GM21529 (cell line): ENCODE measurements around the gene LIMS1.
"Not testable (repeated sequence)": the region's sequence is repeated elsewhere in the genome, so short reads cannot be mapped to it uniquely, and the experiment has no call there.

Experiments used
- ATAC-seq: cut with Tn5 transposase; IDR thresholded peaks from one replicate; pipeline ENCODE4 v1.9.1; 2021; ENCODE audit not compliant: unreplicated experiment

LIMS1 gene

DNA sequence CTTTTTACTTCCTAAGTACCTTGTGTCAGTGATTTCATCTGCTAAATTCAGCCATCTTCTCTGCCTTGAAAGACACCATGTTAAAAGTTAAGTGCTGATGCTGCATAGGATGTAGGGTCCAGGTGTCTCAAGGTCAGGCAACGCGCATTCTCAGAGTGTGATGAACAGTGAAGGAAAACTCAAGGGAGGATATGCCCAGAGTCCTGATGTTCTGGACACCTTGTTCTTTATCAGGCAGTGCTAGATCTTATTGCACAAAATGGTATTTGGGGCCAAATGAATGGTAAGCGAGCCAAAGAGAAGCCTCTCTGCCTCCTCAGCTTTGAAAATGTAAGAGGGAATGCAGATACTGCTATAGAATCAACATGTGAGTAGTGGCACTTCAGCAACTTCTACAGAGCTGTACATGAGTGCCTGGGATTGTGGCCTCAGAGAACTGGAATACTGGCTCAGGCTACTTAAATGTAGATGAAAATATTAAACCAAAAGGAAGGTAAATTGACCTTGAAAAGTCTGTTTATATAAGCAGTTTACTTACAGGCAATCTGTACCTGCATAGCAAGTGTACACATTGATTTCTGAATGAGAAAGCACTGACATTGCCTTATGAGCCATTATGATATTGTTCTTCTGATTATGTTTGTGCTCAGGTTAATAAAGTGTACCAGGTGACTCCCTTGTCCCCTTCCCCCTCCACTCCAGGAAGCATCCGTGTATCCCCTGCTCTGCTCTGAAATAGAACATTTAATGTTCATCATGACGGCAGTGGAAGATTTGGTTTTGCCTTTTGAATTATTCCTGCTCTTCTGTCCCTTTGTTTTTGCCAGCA lies 98.3 kb downstream of the LIMS1 start:
- ATAC-seq, result no peak

DNA sequence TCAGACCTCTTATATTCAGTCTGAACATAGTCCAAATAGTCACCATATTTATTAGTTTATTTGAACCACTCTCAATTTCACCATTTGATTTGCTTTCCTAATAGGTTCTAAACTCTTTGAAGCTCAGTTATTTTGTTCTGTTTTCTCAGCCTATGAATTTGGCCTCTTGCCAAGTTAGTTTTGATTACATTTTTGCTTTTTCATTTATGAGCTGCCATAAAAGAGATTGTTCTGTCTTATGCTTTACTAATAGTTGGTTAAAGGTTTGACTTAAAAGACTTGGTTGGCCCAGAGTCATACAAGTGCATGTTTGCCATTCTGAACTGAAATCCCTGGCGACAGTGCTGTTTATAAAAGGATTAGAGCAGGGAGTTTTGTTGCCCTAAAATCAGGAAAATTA lies 99.1 kb downstream of the LIMS1 start:
- no peak for ATAC-seq

DNA sequence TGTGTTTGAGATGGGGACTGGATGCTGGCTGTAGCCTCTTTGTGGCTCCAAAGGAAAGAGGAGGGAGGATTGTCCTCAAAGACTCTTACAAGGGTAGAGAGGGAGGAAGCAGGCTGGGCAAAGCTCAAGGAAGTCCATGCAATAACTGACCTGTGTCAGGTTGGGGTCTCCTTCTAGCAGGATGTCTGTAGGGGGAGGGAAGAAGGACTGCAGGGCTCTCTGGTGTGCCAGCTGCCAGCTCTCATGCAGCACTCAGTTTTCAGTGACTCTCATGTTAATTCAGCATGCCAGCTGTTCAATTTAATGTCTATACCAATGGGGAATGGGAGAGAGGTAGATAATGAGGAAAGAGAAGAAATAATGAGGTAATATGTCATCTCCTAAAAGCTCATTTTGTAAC lies 99.7 kb downstream of the LIMS1 start:
- ATAC-seq, result no peak

DNA sequence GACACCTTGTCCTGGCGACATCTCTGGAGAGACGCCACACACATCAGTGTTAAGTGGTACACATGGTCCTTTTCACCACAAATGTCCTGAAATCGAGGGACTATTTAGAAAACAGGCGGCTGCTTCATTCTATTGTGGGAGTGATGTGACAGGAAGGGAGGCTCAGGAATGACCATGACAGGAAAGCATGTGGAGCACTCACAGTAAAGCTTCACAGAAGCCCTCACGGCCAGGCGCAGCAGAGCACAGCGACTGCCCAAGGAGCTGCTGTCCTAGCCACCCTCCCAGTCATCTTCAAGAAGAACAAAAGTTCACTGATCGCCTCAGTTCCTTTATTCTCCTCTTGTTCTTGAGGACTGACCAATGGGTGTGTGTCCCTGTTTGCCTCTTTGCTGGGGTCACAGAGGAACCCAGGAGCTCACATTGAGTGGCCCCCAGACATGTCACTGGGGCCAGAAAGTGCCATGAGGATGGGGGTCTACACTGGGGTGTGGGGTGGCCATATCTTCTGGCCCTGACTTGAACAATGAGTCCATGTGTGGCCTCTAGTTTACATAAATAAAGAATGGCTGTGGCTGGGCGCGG lies 100.4 kb downstream of the LIMS1 start:
- no peak for ATAC-seq

DNA sequence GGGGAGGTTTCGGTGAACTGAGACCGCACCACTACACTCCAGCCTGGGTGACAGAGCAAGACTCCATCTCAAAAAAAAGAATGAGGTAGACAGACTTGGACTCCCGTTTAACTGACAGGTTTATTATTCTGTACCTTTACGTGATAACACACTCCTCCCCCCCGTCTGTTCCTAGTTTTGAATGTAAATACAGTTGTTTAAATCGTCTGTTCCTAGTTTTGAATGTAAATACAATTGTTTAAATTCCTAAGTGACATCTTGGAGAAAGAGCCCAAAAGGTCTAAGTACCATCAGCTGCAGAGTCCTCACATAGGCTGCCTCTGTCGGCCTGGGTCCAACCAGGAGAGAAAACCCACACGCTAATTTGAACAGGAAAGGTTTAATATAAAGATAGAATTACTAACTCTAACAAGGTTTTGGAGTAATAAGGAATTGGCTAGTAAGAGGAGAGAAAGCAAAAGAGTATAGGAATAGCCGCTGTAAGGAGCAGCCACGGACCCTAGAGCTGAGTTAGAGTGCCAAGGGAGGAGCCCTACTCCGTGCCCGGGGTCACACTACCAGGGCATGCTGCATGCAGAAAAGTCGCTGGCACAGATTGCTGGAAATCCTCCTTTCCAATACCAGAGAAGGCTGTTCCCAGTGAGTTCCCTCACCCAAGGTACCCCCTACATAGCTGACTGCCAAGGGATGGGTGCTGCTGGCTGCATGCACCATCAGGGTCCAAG lies 101.5 kb downstream of the LIMS1 start:
- no peak for ATAC-seq

DNA sequence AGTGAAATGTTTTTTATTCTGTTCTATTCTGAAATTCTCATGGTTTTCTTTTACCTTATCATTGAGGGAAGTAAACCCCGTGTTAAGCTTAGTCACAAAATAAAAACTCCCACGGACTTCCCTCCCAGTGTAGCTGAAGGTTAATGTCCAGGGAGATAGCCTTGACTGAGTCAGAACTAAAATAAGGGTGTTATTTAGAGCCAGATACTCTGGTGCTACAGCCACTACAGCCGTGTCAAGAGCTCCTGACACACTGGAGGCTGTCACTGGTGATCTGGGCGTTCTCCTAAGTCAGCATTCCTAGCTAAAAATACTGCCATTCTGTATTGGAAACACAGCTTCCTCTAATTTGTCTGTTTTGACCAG lies 103.0 kb downstream of the LIMS1 start:
- ATAC-seq, result peak; percentile 54

DNA sequence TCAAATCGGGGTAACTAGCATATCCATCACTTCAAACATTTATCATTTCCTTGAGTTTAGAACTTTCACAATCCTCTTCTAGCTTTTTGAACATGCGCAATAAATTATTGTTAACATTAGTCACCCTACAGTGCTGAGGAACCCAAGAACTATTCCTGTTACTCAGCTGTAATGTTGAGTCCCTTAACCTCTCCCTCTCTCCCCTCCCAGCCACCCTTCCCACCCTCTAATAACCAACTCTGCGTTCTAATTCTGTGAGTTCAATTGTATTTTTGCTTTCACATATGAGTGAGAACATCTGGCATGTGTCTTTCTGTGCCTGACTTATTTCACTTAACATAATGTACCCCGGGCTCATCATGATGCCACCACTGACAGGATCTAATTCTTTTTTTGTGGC lies 106.5 kb downstream of the LIMS1 start:
- ATAC-seq, result no peak

DNA sequence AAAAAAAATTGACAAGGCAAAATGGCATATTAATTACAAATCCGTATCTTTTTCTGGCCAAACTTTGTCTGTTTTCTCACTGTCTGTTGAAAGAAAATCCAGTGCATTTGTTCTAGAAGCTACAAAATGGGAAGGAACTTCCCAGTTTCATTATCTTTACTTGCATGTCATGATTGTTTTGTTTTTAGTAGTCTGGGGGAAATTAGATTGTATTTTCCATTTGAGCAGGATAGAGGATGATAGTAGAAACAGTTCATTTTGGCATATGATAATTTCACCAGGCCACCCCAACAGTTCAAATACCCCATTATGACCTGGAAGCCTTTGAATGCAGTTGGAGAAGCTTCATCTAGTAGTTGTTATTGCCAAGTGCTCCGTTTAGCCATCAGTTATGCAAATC lies 107.5 kb downstream of the LIMS1 start:
- no peak for ATAC-seq

DNA sequence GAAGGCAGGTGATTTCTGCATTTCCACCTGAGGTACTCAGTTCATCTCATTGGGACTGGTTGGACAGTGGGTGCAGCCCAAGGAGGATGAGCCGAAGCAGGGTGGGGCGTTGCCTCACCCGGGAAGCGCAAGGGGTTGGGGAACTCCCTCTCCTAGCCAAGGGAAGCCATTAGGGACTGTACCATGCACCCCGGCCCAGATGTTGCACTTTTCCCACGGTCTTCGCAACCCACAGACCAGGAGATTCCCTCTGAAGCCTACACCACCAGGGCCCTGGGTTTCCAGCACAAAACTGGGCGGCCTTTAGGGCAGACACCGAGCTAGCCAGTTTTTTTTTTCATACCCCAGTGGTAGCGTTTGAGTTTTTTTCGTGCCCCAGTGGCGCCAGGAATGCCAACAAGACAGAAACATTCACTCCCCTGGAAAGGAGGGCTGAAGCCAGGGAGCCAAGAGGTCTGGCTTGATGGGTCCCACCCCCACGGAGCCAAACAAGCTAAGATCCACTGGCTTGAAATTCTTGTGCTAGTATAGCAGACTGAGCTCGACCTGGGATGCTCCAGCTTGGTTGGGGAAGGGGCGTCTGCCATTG lies 109.1 kb downstream of the LIMS1 start:
- ATAC-seq, result no peak

DNA sequence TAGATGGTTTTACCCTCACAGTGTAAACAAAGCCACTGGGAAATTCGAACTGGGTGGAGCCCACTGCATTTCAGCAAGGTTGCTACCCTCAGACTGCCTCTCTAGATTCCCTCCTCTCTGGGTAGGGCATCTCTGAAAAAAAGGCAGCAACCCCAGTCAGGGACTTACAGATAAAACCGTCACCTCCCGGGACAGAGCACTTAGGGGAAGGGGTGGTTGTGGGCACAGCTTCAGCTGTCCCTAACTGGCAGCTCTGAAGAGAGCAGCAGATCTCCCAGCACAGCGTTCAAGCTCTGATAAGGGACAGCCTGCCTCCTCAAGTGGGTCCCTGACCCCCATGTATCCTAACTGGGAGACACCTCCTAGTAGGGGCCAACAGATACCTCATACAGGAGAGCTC lies 109.6 kb downstream of the LIMS1 start:
- ATAC-seq, result not testable (repeated sequence)

DNA sequence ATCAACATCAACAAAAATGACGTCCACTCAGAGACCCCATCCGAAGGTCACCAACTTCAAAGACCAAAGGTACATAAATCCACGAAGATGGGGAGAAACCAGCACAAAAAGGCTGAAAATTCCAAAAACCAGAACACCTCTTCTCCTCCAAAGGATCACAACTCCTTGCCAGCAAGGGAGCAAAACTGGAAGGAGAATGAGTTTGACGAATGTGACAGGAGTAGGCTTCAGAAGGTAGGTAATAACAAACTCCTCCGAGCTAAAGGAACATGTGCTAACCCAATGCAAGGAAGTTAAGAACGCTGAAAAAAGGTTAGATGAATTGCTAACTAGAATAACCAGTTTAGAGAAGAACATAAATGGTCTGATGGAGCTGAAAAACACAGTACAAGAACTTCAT lies 110.2 kb downstream of the LIMS1 start:
- ATAC-seq, result not testable (repeated sequence)

DNA sequence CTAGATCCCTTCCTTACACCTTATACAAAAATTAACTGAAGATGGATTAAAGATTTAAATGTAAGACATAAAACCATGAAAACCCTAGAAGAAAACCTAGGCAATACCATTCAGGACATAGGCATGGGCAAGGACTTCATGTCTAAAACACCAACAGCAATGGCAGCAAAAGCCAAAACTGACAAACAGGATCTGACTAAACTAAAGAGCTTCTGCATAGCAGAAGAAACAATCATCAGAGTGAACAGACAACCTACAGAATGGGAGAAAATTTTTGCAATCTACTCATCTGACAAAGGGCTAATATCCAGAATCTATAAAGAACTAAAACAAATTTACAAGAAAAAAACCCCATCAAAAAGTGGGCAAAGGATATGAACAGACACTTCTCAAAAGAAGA lies 114.5 kb downstream of the LIMS1 start:
- ATAC-seq, result not testable (repeated sequence)

DNA sequence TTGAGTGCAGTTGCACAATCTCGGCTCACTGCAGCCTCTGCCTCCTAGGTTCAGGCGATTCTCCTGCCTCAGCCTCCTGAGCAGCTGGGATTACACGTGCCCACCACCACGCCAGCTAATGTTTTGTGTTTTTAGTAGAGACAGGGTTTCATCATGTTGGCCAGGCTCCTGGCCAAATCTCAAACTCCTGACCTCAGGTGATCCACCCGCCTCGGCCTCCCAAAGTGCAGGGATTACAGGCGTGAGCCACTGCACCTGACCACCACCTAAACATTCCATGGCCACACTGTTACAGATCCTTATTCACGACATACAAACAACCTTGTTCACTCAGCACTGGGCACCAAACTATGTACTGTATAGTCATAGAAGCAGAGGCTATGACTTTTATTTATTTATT lies 116.2 kb downstream of the LIMS1 start:
- not testable (repeated sequence) for ATAC-seq

DNA sequence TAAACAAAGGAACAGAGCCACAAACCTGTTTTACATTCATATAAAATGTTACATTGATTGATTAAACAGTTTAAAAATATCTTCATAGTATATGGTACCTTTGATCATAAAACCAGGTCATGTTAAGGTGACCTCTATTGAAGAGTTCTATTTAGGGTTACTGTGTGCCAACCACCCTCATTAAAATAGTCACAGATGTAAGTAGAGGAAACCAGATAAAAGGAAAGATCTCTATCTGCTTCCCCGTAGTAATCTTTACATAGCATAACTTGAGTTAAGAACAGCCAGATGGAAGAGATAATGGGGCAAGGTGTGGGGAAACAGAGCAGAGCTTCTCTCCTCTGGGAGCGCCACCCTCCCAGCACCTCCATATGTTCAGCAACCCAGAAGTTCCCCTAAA lies 117.2 kb downstream of the LIMS1 start:
- ATAC-seq, result not testable (repeated sequence)

DNA sequence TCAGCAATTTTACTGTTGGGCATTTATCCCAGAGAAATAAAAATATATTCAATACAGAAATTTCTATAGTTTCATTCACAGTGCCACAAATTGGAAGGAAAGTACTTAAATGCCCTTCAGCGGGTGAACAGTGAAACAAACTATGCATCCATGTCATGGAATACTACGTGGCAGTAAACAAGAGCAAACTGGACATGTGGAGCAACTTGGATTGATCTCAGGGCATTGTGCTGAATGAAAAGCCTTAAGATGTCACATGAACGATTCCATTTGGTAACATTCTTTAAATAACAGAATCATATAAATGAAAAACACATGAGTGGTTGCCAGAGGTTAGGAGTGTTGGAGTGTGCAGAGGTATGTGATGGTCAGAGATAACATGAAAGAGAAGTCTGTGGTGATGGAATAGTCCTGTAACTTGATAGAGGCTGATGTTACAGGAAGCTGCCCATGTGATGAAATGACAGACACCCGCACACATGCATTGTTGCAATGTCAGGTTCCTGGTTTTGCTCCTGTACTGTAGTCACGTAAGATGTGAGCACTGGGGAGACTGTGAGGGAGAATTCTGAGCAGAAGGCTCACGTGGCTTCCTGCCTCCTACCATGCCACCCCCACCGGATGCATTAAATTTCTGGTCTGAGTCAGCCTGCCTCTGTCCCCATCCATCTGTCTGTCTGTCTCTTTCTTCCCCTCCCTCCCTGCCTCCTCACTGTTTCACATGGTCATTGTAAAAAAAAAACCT lies 118.1 kb downstream of the LIMS1 start:
- peak; percentile 95 for ATAC-seq

DNA sequence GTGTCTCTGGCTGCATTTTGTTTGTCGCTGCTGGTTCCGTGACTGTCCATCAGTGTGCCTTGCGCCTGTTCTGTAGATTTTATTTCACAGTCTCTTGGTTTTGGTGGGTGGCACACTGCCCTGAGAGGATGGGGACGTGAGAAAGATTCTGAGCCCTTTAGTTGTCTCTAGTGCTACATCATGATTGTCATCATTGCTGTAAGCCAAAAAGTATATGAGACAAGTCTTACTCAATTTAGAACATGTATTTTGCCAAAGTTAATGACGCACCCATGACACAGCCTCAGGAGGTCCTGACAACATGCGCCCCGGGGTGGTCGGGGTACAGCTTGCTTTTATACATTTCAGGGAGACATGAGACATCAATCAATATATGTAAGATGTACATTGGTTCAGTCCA lies 119.2 kb downstream of the LIMS1 start:
- ATAC-seq, result not testable (repeated sequence)

DNA sequence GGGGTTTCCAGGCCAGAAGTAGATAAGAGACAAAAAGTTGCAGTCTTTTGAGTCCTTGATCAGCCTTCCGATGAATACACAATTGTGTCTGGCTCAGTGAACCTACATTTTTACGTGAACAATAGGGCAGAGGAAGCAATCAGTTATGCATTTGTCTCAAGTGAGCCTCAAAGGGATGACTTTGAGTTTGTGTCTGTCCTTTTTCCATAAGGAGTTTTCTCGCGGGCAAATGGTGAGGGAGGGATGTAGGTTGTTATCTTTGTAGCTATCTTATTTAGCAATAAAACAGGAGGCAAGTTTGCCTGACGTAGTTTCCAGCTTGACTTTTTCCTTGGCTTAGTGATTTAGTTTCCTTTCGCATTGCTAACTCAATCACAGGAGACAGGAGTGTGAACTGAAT lies 119.6 kb downstream of the LIMS1 start:
- ATAC-seq, result not testable (repeated sequence)

DNA sequence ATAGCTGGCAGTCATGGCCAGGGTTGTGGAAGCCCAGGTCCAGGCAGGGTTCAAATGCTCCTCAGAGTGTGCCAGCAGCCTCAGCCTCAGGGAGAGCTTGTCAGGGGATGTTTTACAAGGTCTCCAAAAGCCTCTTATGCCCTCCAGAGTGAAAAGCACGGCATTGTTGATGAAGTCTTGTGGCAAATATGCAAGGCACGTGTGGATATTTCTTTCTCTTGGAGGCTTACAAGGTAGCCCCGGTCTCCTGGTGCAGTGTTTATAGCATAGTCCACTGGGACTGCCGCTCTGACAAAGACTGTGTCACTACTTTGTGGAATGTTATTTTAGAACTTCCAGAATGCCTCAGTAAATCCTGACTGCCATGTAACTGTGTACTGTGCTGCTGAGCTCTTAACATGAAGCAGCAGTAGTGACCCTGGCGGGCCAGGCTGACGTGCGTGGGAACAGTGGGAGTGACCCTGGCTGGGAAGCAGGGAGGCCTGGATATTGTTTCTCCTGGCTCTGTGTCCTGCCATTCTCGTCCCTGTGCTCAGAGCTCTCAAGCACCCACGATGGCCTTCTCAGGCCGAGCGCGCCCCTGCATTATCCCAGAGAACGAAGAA lies 120.4 kb downstream of the LIMS1 start:
- ATAC-seq, result not testable (repeated sequence)

DNA sequence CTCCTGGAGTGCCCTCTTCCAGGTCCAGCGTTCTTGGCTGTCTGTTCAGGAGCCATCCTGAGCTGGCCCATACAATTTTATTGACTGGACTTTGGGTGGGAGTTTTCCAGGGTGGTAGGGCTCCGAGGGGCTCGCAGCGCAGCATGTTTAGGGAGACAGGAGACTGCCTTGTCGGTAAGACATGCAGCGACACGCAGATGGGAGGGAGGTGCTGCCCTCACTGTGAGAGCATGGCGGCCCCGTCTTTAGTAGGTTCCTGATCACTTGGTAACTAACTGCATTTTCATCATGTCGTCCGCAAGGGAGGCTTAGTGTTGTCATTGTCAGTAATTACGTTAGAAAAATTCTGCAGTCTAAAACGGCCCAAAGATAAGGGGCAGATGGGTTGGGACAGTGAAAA lies 121.0 kb downstream of the LIMS1 start:
- not testable (repeated sequence) for ATAC-seq

DNA sequence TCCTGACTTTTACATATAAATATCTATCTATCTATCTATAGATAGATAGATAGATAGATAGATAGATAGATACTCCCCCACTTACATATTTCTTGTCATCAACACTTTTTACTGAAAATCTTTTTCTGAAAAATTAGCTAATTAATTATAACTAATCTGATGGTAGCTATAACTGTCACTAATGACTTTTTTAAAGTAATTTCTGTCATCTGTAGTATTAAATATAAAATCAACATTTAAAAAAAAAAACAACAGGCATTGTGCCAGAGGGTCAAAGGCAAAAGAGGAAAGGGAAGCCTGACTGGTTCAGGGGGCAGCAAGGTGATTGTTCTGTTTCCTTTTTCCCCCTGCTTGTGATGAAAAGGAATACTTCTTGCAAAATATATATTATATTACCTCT lies 122.0 kb downstream of the LIMS1 start:
- ATAC-seq, result not testable (repeated sequence)

DNA sequence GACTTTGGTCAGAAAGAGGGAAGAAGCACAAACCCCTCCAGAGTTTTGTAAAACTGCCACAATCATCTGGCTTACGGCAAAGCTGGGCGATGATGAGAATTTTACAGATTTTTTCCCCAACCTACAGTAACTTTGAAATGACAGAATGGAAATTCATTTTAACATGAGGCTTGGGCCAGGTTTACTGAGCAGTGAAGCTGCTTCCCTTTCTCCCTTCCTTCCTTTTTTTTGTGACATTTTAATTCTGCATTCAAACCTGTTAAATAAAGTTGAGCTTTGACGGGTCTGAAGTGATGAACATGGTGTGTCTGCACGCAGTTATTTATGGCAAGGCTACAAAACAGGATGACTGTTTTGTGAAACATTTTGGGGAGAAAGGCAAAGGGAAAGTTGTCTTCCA lies 123.2 kb downstream of the LIMS1 start:
- not testable (repeated sequence) for ATAC-seq
